ENCODE results near the gene EID3.
"Not testable (repeated sequence)": the region's sequence is repeated elsewhere in the genome, so short reads cannot be mapped to it uniquely, and the experiment has no call there.

EID3 gene

DNA sequence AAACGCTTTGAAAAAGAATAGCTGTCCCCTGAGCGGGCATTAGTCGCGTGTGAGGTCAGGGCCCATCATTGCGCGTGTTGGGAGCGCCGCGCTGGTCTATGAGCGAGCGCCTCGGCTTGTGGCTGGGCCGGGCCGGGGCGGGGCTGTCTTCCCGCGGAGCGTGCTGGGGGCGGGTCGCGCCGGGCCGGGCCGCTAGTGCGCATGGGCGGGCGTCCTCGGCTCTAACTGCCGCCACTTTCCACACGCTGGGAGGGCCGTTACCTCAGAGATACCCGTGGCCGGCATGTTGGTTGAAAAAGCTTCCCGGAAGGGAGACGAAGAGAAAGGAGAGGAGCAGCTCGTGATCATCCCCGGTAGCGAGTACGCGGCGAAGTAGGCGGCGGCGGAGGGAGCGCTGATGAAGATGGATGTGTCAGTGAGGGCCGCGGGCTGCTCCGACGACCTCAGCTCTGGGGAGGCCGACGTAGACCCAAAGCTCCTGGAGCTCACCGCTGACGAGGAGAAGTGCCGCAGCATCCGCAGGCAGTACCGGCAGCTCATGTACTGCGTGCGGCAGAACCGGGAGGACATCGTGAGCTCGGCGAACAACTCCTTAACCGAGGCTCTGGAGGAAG lies at the start of gene EID3:
Gene EID3, plus strand, starts transcription at position 202 of the 614 bp plus-strand sequence. Its CDS starts 196 bp downstream, at position 398.
- DNase-seq = no peak

DNA sequence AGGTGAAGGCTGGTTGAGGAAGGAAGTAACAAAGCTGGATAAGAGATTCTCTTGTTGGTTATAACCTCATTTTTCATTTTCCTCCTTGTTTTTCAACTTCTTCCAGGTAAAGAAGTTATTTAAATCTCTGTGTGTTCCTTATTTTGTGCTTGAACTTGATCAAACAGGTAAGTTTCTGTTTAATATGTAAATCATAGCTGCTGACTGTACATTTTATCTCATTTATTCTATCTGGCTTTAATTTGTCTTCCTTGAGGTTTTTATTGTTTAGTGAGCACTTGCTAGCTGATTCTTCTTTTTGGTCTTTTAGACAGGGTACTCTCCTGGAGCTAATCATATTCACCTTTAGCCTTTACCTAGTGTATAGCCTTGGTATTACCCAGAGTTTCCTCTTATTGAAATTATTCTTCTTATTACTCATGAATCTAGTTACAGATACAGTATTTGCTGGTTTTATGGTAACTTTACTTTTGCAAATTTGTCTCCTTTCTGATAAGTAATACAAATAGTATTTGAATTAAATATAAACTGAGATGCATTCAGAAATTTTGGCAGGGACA lies 45.5 kb upstream of the EID3 start:
- DNase-seq = no peak

DNA sequence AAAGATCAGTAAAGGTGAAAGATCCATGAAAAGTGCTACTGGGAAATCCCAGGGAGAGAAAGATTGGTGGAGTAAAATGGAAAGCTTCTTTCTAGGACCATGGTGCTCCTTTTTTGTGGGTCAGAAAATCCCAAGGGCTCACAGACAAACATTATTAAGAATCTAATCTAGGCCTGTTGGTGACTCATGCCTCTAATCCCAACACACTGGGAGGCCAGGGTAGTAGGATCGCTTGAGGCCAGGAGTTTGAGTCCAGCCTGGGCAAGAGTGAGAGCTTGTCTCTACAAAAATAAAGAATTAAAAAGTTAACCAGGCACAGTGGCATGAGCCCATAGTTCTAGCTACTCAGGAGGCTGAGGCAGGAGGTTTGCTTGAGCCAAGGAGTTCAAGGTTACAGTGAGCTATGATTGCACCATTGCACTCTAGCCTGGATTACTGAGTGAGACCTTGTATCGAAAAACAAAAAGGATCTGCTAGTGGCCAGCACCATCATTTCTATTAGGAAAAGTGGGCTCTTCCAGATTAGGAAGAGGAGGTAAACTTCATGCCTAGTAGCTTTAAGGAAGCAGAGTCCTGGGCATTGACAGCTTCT lies 45.0 kb upstream of the EID3 start:
- DNase-seq = no peak

DNA sequence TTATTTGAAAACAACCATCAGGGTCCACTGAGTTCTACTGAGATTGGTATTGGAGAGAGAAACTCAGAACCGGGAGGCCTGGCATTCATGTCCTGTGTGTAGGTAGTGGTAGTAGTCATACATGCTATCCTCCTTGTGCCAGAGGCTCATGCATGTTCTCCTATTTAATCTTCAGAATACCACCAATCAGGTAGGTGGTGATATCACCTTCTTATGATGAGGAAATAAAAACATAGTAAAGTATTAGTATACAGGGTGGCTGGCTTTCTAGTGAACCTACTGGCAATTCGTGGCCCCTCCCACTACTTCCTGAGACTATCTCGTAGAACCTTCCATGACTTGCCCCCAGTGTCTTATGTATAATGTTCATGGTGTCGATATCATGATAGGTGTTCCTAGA lies 40.5 kb upstream of the EID3 start:
- peak; percentile 55 for DNase-seq

DNA sequence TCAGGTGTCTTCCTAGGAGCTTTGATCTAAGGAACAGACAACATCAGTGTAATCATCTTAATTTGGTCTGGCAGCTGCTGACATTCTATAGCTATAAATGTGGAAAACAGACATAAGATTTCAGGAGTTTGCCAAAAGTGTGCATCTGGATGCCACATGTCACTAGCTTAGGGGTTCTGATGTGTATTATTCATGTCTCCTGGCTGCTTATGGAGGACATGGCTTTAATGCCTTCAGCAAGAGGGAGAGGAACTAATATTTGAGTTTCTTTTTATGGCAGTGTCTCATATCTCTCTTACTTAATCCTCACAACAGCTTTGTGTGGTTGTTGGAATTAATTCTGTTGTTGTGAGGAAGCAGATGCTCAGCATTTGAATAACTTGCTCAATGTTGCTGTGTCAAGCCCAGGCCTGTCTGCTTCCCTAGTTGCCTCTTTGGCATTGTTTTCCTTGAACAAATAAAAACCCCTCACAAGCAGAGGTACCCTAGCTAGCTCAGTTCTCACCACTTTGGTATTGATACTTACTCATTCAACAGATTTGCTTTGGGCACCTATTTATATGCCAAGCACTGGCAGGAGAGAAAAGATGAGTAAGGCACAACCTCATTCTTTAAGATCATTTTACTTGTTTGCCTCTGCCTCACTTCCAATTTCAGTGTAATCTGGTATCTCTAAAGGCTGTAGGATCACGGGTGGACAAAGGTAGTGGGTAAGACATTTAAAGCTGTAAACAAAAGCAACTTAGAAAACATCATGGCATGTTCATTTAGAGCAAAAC lies 39.8 kb upstream of the EID3 start:
- DNase-seq = peak; percentile 87

DNA sequence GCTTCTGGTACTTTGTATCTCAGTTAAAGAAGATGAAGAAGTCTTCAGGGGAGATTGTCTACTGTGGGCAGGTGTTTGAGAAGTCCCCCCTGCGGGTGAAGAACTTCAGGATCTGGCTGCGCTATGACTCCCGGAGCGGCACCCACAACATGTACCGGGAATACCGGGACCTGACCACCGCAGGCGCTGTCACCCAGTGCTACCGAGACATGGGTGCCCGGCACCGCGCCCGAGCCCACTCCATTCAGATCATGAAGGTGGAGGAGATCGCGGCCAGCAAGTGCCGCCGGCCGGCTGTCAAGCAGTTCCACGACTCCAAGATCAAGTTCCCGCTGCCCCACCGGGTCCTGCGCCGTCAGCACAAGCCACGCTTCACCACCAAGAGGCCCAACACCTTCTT lies 38.1 kb upstream of the EID3 start:
- not testable (repeated sequence) for DNase-seq

DNA sequence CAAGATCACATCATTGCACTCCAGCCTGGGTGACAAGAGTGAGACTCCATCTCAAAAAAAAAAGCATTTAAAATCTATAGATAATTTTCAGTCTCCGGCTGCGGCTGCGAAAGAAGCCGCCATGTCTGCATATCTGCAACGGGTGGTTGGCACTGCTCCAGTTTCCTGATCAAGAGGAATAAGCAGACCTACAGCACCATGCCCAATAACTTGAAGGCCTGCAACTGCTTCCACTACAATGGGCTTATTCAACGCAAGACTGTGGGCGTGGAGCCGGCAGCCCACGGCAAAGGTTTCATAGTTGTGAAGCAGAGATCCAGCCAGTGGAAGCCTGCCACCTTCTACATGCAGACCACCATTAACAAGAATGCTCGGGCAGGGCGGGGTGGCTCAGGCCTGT lies 30.6 kb upstream of the EID3 start:
- DNase-seq = no peak

DNA sequence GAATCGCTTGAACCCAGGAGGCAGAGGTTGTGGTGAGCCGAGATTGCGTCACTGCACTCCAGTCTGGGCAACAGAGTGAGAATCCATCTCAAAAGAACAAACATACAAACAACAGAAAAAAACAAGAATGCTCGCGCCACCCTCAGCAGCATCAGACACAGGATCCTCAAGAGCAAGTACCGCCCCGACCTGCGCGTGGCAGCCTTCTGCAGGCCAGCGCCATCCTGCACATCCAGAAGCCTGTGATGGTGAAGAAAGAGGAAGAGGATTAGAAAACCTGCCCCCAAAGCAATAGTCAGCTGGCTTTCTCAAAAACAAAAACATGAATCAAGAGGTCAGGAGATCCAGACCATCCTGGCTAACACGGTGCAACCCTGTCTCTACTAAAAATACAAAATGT lies 30.0 kb upstream of the EID3 start:
- DNase-seq = no peak

DNA sequence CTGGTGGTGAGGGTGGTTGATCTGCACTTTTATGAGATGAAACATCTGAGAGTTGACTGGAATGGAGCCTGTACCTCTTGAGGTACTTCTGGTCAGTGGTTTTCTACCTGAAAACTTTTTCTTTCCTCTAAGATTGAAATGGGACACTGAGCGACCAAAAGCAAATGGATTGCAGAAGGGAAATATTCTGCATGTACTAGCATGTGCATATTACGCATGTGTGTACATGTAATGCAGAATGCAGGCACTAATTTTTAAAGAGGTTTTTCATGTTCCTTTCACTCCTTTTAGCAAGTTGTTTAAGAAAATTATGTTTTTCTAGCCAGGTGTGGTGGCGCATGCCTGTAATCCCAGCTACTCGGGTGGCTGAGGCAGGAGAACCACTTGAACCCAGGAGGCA lies 28.7 kb upstream of the EID3 start:
- no peak for DNase-seq

DNA sequence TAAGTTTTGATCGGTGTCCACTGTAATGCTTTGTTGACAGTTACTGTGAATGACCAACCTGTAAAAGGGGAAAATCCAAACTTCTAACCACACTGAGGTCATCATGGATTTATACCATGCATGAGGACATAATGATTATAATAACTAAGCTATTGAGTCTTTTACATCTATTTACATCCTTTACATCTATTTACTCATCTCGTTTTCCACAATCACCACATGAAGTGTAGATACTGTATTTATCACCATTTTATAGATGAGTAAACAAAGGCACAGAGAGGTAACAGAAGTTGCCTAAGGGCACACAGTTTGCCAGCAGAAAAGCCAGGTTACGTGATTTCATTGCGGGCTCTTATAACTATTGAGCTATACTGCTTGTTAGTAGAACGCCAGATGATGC lies 27.9 kb upstream of the EID3 start:
- peak; percentile 89 for DNase-seq

DNA sequence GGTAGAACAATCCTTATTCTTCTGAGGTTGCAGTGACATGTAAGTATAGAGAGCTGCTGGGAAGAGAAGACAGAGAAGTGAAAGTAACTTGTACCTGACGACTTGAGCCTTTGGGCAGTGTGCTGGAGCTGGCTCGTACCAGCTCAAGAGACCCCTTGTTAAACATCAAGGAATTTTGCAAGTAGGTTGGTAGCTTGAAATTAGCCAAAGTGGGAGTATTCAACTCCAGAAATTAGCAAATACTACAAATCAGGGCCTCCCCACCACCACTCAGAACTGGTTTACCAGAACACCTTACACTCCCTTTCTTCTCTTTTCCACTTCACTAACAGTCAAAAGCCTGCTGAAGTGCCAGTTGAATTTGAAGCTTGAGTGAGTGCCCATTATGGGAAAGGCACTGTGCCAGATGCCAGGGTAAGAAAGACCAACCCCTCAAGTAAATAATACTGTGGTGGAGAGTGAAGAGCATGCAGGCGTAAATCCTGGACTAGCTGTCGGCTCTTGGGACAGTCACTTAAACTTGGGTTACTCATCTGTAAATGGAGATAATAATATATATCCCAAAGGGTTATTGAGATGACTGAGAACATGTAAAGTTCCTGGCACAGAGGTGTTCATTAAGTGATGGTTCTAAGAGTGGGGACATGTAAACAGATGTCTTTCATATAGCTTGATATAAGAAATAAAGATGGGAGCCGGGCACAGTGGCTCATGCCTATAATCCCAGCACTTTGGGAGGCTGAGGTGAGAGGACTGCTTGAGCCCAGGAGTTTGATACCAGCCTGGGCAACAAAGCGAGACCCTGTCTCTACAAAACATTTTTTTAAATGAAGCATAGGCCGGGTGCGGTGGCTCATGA lies 27.0 kb upstream of the EID3 start:
- peak; percentile 96 for DNase-seq

DNA sequence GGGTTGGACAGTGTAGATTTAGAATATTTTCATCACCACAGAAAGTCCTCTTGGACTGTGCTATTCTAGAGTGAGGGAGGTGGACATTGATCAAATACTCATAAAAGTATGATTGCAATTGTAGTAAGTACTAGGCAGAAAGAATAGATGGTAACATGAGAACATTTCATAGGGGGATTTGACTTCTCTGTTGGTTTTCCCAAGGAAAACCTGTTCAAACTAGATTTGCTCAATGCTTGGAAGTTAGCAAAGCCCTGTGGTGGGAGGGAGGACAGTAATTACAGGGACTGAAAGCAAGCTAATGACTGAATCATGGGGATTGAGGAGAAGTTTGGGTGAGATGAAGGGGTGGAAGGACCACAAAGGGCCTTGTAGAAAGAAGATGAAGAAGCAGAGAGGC lies 24.4 kb upstream of the EID3 start:
- DNase-seq = peak; percentile 80

DNA sequence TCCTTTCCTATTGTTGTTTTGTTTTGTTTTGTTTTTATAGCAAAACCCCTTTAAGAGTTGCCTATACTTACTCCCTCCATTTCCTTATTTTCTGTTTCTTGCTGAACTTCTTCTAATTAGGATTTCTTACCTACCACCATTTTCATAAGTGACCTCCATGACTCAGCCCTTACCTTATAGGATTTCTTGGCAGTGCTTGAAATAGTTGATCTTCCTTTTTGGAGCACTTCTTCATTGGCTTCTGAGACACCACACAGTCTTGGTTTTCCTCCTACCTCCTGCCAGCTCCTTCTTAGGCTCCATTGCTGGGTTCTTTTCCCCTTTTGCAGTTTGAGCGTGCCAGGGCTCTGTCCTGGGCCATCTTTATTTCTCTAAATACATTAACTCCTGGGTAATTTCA lies 23.4 kb upstream of the EID3 start:
- DNase-seq = no peak

DNA sequence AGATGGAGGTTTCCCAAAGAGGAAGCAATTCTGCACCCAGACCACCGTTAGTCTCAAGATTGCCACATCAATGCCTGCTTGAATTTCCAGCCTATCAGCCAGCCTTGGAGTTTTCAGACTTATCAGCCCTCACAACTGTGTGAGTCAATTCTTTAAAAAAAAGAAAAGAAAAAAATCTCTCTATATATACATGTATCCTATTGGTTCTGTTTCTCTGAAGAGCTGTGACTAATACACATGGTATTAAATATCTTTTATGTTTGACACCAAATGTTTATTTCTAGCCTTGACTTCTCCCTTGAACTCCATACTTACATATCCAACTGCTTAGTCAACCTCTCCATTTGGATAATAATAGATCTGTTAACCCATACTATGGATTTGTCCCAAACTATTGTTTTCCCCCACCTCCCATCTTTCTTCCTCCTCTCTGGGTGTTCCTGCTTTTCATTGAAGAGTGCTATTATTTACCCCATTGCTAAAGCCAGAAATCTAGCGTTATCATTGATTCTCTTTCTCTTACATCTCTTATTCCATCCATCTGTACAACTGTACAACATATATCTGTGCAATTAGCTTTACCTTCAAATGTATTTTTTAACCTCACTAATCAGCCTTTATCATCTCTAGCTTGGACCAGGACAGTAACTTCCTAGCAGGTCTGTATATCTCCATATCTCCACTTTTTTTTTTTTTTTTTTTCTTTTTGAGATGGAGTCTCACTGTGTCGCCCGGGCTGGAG lies 22.7 kb upstream of the EID3 start:
- DNase-seq = no peak

DNA sequence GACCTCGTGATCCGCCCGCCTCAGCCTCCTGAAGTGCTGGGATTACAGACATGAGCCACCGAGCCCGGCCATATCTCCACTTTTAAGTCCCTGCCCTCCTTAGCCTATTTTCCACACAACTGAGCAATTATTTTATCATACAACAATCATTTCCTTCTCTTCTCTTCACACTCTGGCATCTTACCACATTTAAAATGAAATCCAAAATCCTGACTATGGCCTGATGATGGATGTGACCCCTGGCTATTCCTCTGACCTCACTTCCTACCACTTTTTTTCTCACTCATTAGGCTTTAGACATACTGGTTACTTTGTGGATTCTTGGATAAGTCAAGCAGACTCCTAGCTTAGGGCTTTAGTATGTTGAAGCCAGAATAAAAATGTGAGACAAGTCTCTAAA lies 21.9 kb upstream of the EID3 start:
- no peak for DNase-seq

DNA sequence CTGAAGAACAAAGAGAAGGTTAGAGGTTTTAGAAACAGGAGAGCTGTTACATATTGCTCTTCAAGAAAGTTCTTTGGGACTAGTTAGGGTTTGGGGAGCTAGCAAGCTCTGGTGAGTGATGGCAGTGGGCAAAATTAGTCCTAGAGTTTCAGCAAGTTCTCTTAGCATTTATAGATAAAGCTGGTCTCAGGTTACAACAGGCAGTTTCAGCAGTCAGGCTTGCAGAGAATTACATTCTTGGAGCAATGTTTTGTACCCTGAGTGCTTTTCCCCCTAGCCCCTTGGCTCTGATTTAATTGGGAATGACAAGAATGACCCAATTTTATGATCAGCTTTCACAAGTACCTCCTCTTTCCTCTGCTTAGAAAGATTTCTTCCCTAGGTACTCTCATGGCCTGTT lies 21.4 kb upstream of the EID3 start:
- no peak for DNase-seq

DNA sequence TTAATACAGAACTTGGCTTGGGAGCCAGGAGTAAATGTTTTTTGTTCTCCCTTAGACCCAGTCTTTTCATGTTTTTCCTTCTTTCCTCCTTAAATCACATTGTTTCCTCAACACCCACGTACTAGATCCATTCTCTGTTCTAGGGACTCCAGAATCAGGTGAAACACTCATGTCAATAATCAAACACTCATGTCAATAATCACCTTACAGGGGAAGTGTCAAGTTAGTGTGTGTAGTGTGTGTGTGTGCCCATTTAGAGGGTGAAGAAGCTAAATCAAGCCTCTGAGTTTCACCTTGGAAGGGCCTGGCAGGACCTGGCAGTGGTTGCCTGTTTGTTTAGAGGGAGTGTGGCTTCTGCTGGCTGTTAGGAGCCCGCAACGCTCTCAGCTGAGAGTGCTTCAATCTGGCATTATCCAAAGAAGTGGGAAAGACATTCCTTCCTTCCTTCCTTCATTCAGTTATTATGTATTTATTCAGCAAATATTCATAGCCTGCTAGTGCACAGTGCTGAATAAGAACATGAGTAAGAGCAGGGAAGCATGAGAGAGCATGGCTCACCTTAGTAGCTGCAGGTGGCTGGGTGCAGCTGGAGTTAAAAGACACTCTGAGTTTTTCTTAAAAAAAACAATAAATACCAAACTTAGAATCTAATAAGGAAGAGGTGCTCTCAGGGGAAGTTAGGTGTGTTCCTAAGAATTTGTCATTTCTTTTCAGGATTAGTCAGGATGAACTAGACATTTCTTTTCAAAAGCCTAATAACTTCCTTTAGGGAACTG lies 17.6 kb upstream of the EID3 start:
- peak; percentile 83 for DNase-seq

DNA sequence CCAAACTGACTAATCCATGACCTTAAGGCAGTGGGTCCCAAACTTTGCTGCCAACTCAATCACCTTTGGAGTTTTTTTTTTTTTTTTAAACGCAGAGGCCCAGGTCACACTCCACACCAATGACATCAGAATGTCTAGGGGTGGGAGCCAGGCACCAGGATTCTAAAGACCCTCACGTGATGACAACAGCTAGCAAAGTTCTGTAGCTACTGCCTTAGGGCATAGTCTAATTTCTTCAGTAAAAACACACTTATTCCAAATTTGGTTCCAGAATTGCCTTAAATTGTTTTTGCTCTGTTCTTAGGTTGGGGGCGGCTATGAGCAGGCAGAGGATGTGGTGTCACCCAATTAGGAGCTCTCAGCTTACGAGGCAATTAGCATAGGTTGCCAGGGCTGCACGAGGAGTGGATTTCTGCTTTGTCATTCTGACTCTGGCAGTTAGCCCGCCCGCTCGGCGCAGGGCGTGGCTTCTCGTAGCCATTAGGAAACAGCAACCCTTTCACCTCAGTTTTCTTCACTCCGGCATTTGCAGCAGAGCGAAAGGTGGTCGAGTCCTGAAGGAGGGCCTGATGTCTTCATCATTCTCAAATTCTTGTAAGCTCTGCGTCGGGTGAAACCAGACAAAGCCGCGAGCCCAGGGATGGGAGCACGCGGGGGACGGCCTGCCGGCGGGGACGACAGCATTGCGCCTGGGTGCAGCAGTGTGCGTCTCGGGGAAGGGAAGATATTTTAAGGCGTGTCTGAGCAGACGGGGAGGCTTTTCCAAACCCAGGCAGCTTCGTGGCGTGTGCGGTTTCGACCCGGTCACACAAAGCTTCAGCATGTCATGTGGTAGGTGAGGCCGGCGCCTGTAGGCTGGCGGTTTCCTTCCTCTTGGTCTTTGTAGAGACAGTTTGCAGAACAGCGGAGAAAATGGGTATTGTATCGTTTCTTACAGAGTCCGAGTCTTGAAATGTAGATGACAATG lies 16.7 kb upstream of the EID3 start:
- DNase-seq = peak; percentile 99

DNA sequence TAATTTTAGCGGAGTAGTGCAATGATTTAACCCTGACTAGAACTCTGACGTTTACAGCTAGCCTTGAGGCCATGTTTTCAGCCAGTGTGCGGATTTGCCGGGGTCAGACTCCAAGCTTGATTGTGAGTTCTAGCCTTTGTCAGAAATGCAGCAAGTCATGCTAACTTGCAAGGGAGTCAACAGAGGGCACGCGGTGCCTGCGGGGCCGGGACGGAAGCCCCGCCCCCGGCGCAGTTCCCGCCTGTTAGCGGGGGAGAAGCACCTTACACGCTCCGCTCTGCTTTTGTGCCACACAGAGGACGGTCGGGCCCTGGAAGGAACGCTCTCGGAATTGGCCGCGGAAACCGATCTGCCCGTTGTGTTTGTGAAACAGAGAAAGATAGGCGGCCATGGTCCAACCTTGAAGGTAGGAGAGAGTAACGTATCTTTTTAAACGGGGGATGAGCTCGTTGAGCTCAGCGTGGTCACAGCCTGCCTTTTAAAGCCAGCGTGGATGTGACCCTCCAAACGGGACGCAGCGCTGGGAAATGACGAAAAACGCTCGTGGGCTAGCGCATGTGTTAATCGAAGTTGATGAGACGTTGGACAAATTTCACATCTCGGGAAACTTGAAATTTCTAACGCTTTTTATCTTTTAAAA lies 14.8 kb upstream of the EID3 start:
- DNase-seq = peak; percentile 96

DNA sequence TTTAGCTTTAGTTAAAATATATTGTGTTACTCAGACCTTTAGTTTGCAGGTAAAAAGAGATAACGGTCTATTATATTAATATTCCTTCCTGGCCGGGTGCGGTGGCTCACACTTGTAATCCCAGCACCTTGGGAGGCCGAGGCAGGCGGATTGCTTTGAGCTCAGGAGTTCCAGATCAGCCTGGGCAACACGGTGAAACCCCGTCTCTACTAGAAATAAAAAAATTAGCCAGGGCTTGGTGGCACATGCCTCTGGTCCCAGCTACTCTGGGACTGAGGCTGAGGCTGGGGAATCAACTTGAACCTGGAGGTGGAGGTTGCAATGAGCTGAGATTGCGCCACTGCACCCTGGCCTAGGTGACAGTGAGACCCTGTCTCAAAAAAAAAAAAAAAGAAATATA lies 13.2 kb upstream of the EID3 start:
- no peak for DNase-seq

Data from NCI-H69 (cell line).